ENCODE results near the gene THAP11.

DNA sequence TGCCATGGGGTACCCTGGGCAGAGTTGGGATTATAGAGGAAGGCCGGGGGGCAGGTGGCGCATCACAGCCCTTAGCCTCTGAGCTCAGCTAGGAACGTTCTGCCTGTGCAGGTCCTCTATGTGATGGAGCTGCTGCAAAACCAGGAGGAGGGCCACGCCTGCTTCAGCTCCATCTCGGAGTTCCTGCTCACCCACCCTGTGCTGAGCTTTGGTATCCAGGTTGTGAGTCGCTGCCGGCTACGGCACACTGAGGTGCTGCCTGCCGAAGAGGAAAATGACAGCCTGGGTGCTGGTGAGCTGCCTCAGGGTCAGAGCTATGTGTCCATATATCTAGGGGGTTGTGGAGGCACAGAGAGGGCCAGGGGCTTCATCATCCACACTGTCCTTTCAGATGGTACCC lies 36.7 kb downstream of the THAP11 start:
- TF ChIP-seq, protein P1, sequence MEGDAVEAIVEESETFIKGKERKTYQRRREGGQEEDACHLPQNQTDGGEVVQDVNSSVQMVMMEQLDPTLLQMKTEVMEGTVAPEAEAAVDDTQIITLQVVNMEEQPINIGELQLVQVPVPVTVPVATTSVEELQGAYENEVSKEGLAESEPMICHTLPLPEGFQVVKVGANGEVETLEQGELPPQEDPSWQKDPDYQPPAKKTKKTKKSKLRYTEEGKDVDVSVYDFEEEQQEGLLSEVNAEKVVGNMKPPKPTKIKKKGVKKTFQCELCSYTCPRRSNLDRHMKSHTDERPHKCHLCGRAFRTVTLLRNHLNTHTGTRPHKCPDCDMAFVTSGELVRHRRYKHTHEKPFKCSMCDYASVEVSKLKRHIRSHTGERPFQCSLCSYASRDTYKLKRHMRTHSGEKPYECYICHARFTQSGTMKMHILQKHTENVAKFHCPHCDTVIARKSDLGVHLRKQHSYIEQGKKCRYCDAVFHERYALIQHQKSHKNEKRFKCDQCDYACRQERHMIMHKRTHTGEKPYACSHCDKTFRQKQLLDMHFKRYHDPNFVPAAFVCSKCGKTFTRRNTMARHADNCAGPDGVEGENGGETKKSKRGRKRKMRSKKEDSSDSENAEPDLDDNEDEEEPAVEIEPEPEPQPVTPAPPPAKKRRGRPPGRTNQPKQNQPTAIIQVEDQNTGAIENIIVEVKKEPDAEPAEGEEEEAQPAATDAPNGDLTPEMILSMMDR (IDR thresholded peaks at IDR 0.05; ENCODE audit: low read length) = no peak
- TF ChIP-seq EZH2phosphoT487 (IDR thresholded peaks at IDR 0.05; ENCODE audit: low read length) (no peak), EZH2 (optimal IDR thresholded peaks at IDR 0.05; ENCODE audit: low read depth, low read length) (no peak)

All from MM.1S (cell line).